CD4-positive, alpha-beta T cell treated with Interleukin-21 for 1 hour (primary cell): ENCODE results near the gene ZDHHC9.

Experiments
- DNase-seq: peaks from one replicate; pipeline ENCODE4 v3.0.0-alpha.2; 2020

ZDHHC9 gene

DNA sequence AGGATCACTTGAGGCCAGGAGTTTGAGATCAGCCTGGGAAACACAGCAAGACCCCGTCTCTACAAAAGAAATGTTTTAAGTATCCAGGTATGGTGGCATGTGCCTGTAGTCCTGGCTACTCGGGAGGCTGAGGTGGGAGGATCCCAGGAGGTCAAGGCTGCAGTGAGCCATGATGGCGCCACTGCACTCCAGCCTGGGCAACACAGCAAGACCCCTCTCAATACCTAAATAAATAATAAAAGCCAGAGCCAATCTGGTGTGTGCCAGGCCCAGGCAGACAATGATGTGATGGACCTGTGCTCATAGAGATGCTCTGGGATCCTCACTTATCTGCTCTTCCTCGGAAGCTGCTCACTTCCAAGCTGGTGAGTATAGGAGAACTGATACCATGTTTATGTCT is 82.1 kb downstream of the ZDHHC9 start:
- DNase-seq = no peak

DNA sequence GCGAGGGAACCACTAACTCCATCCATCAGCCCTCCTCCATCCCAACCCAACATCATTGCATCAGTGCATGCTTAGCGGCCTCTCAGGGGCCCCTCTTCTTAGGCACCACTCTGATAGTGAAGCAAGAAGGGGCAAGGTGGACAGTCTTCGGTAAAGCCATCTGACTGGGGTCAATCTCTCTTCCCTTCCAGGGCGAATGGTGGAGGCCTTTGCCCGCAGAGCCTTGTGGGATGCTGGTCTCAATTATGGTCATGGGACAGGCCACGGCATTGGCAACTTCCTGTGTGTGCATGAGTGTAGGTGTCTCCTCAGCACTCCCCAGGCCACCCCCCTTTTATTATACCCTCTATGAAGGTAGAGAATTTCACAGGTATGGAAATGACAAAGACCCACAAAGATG is 82.7 kb downstream of the ZDHHC9 start:
- no peak for DNase-seq

DNA sequence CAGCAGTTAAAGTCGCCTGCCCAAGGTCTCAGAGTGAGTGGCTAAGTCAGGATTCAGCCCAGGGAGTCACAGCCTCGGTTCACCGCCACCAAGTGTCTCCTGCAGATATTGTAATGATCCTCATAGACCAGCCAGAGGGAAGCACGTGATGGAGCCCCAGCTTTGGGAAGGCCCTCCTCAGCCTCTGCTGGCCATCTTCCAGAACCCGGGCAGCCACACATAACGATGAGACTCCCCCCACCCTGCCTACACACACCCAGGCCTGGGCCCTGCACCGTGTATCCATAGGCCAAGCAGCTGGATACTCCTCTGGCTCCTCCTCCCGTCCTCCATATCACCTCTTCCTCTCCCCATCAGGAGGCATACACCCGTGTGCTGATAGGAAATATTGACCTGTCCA is 83.5 kb downstream of the ZDHHC9 start:
- no peak for DNase-seq

DNA sequence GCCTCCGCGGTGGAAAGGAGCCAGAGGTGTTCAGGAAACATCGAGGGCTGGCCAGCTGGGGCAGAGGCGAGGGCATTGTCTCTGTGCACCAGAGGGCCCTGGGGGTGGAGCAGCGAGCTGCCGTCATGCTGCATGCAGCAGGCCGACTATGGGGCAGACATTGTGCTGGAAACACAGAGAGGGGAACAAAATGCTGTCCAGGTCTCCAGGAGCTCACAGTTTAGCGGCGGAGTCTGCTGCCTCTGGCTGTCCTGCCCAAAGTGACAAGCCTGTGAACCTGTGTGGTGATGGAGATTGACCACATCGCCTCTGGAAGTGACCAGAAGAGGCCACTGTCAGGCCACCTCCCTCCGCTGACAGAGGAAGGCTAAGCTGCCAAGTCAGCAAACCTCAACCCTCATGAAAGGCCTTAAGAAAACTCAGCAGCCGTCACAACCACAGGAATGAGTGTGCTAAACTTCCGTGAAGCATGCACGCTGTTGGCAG is 84.1 kb downstream of the ZDHHC9 start:
- peak; percentile 63 for DNase-seq

DNA sequence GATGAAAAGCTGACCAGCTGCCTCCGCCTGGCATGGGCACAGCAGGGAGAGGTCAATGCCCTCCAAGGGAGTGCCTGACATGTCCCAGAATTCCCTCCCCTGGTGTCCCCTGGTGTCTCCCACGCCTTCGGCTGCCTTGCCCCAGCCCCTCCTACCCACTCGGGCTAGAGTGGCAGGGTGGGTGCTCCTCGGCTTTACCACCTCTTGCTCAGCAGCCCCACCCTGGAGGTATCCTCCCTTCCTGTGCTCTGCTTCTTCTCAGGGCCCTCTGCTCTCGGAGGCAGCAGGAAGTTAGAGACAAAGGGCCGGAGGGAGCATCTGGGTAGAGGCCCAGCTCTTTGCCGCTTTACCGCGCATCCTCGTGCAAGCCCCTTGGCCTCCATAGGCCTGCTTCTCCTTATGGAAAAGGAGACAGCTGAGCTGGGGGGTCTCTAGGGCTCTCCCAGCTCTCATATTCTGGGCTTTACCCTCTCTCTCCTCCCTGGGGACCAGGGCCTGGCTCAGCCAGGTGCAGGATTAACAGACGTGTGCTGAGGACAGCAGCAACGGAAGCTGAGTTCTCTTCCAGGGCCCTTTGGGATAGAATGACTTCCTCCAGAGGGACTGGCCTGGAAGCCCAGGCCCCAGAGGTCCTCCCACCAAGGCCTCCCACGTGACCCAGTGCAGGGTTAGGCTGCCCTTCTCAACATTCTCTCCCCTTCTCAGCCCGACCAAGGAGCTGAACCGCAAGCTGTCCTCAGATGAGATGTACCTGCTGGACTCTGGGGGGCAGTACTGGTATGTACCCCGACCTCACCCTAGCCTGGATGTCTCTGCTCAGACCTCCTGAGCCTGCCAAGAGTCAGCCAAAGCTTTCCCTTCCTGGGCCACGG is 87.7 kb downstream of the ZDHHC9 start:
- DNase-seq = peak; percentile 44

DNA sequence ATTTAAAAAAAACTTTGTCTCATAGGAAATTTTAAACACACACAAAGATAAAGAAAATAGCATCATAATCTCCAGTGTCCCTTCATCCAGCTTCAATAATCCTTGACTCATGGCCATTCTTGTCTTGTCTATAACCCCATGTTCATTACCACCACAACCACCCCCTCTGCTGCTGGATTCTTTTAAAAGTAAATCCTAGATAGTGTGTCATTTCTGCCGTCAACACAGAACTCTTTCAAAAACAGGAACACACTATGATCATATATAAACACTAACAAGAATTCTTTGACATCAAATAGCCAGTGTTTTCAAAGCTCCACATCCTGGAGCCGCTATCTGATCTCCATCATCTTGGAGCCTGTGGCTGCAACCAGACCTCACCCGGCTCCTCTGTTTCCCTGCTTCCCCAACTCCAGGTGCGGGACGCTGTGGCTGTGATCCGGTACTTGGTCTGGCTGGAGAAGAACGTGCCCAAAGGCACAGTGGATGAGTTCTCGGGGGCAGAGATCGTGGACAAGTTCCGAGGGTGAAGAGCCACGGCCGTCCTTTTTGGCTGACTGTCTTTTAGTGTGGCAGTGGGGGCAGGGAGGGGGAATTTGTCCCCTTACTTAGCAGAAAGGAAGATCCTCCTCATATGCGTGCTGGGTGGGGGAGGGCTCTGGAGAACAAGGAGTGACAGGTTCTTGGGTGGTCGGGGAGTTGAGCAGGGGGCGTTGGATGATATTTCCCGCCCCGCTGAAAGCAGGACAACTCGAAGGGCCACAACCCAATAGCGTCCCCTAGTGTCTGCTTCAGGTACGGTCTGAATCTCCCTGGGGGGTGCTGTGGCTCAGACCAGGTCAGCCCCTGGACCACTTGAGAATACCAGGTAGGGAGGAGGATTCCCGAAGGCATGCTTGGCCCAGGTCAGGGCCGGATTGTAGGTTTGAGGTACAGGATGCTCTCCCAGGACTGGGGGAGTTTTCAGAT is 89.3 kb downstream of the ZDHHC9 start:
- no peak for DNase-seq
